Peyer's patch (tissue), 4 donors: ENCODE measurements around the gene ZBTB7A. TPM values are rescaled to one million over a fixed set of nuclear protein-coding genes. Genes with fewer than 3 reads are reported as not detected.

ENCODE experiments used
- DNase-seq, 3 donors: peaks; one replicate each; pipeline ENCODE4 v3.0.0-alpha.2; 2017 to 2019
- H3K27ac ChIP-seq, 4 donors: fragments of 200-600 bp; sonication (generic); one replicate each; pipeline ENCODE4 v1.5.1; 2016 to 2019
- H3K27me3 ChIP-seq, 2 donors: fragments of 200-600 bp; sonication (generic); one replicate each; pipeline ENCODE4 v1.5.1; 2019
- H3K36me3 ChIP-seq, 3 donors: fragments of 200-600 bp; sonication (generic); one replicate each; pipeline ENCODE4 v1.5.1; 2016 to 2019
- H3K4me1 ChIP-seq, 4 donors: fragments of 200-600 bp; sonication (generic); one replicate each; pipeline ENCODE4 v1.5.1; 2016 to 2019
- H3K4me3 ChIP-seq, 4 donors: fragments of 200-600 bp; sonication (generic); 1 replicate in 3 of 4; 2 replicates in 1 of 4; pipeline ENCODE4 v1.5.1; 2016 to 2019; ENCODE audit warnings: mild to moderate bottlenecking in 1 of 4
- H3K9me3 ChIP-seq, 4 donors: fragments of 200-600 bp; sonication (generic); one replicate each; pipeline ENCODE4 v1.5.1; 2016 to 2019; ENCODE audit warnings: mild to moderate bottlenecking in 1 of 4
- CTCF ChIP-seq, 6 experiments: fragments of 450-650 bp in 4 of 6; fragments of 200-600 bp in 2 of 6; sonication (generic) in 1 of 6; IDR thresholded peaks; one replicate each; pipeline ENCODE4 v1.5.1; 2017 to 2019; ENCODE audit warnings: antibody characterized with exemption in 6 of 6, mild to moderate bottlenecking in 3 of 6, moderate library complexity in 1 of 6
- POLR2A ChIP-seq, 2 donors: fragments of 450-650 bp; IDR thresholded peaks; one replicate each; pipeline ENCODE4 v1.5.1; 2017; ENCODE audit warnings: antibody characterized with exemption in 2 of 2, mild to moderate bottlenecking in 2 of 2, moderate library complexity in 2 of 2
- total RNA-seq, 4 donors: library from RNA; depleted of rRNA; stranded (reverse); fragments of >200 nt; gene quantifications; one replicate each; pipeline ENCODE4 v1.1.0, GENCODE V29; 2016

The ZBTB7A gene
- total RNA-seq, 4 donors from 2014 or later, result 74.3 to 149 (median 96.1) TPM

GRCh38 chr19:4038057-4038456 is 28.6 kb downstream of the ZBTB7A start:
- H3K9me3 ChIP-seq, result no peaks in the 10 kb centered on the region
- H3K4me3 ChIP-seq, result no peak overlapping the region
- H3K27me3 ChIP-seq, result no peaks in the 10 kb centered on the region
- TF ChIP-seq CTCF (IDR thresholded peaks at IDR 0.05) (no peak), POLR2A (IDR thresholded peaks at IDR 0.05) (no peak)
- H3K4me1 ChIP-seq, result peaks cover 0 to 6% (median 0%) of the 10 kb centered on the region in 4 donors
- H3K27ac ChIP-seq, result no peak overlapping the region
- H3K36me3 ChIP-seq, result peaks cover 0 to 53% (median 0%) of the 10 kb centered on the region in 3 donors
- DNase-seq, result no peak

GRCh38 chr19:4037301-4037949 is 29.3 kb downstream of the ZBTB7A start:
- Histone ChIP-seq H3K27me3 (no peaks in the 10 kb centered on the region), H3K4me3 (no peak overlapping the region), H3K9me3 (no peaks in the 10 kb centered on the region), H3K4me1 (no peaks in the 10 kb centered on the region), H3K36me3 (peaks cover 0 to 59% (median 0%) of the 10 kb centered on the region in 3 donors), H3K27ac (no peak overlapping the region)
- TF ChIP-seq POLR2A (IDR thresholded peaks at IDR 0.05) (no peak), CTCF (IDR thresholded peaks at IDR 0.05) (no peak)
- no peak for DNase-seq

- H3K36me3 ChIP-seq, result peaks cover 0 to 58% (median 0%) of the 10 kb centered on the region in 3 donors
- H3K9me3 ChIP-seq, result no peaks in the 10 kb centered on the region
- no peak overlapping the region for H3K4me3 ChIP-seq
- no peaks in the 10 kb centered on the region for H3K27me3 ChIP-seq
- no peaks in the 10 kb centered on the region for H3K4me1 ChIP-seq
- no peak for DNase-seq
- TF ChIP-seq CTCF (IDR thresholded peaks at IDR 0.05) (no peak), POLR2A (IDR thresholded peaks at IDR 0.05) (no peak)
- no peak overlapping the region for H3K27ac ChIP-seq
Measured at GRCh38 chr19:4036576-4037300, 30.0 kb downstream of the ZBTB7A start.

GRCh38 chr19:4035582-4035981 is 31.1 kb downstream of the ZBTB7A start:
- Histone ChIP-seq H3K9me3 (no peaks in the 10 kb centered on the region), H3K4me3 (no peak overlapping the region), H3K27ac (no peak overlapping the region), H3K27me3 (no peaks in the 10 kb centered on the region), H3K36me3 (peaks cover 0 to 69% (median 0%) of the 10 kb centered on the region in 3 donors), H3K4me1 (no peaks in the 10 kb centered on the region)
- DNase-seq, result no peak
- TF ChIP-seq CTCF (IDR thresholded peaks at IDR 0.05) (no peak), POLR2A (IDR thresholded peaks at IDR 0.05) (no peak)

GRCh38 chr19:4035018-4035566 is 31.6 kb downstream of the ZBTB7A start:
- Histone ChIP-seq H3K4me1 (no peaks in the 10 kb centered on the region), H3K27me3 (no peaks in the 10 kb centered on the region), H3K27ac (no peak overlapping the region), H3K36me3 (peaks cover 0 to 74% (median 0%) of the 10 kb centered on the region in 3 donors), H3K4me3 (no peak overlapping the region), H3K9me3 (no peaks in the 10 kb centered on the region)
- TF ChIP-seq CTCF (IDR thresholded peaks at IDR 0.05) (no peak), POLR2A (IDR thresholded peaks at IDR 0.05) (no peak)
- DNase-seq, result no peak
